Adrenal gland (tissue), 12 donors: ENCODE measurements around the gene DUS2. TPM values are rescaled to one million over a fixed set of nuclear protein-coding genes. Genes with fewer than 3 reads are reported as not detected.

Source experiments
- DNase-seq, 7 donors: peaks; one replicate each; pipeline ENCODE4 v3.0.0-alpha.2; 2019 to 2020
- H3K27ac ChIP-seq, 5 donors: fragments of 200-600 bp; sonication (generic) in 4 of 5; 1 replicate in 3 of 5; 2 replicates in 2 of 5; pipeline versions ENCODE4 v1.5.1 to v1.8.0; 2016 to 2020; ENCODE audit warnings: mild to moderate bottlenecking in 1 of 5
- H3K27me3 ChIP-seq: fragments of 200-600 bp; 2 replicates; pipeline ENCODE4 v1.8.0; 2021
- H3K36me3 ChIP-seq, 2 donors: fragments of 200-600 bp; replicated peaks in 1 of 2; 1 replicate in 1 of 2; 2 replicates in 1 of 2; pipeline versions ENCODE4 v1.5.1 to v1.8.0; 2018 to 2022
- H3K4me1 ChIP-seq, 2 donors: fragments of 200-600 bp; replicated peaks in 1 of 2; 1 replicate in 1 of 2; 2 replicates in 1 of 2; pipeline versions ENCODE4 v1.5.1 to v1.8.0; 2018 to 2021
- H3K4me3 ChIP-seq, 4 donors: fragments of 200-600 bp; sonication (generic) in 3 of 4; one replicate each; pipeline ENCODE4 v1.5.1; 2016 to 2018
- H3K9me3 ChIP-seq, 3 donors: fragments of 200-600 bp; sonication (generic) in 1 of 3; replicated peaks in 1 of 3; 1 replicate in 2 of 3; 2 replicates in 1 of 3; pipeline versions ENCODE4 v1.5.1 to v1.8.0; 2016 to 2021
- CTCF ChIP-seq, 6 experiments: fragments of 450-650 bp in 4 of 6; fragments of 200-600 bp in 2 of 6; sonication (generic) in 1 of 6; IDR thresholded peaks; 1 replicate in 5 of 6; 2 replicates in 1 of 6; pipeline versions ENCODE4 v1.5.1 to v1.8.0; 2016 to 2021; ENCODE audit warnings: antibody characterized with exemption in 6 of 6, mild to moderate bottlenecking in 2 of 6, moderate library complexity in 1 of 6
- WGBS, 4 donors: extraction: QIAGEN DNeasy Blood & Tissue Kit in 2 of 4; methylation state at CpG; one replicate each; pipeline versions ENCODE4 v1.1.5 to v1.1.7; 2013 to 2017; 5-methylcytosine and 5-hydroxymethylcytosine counted together
- intact Hi-C, 2 donors: fragments of 100-400 bp; cut with DNase I; formaldehyde crosslinking; loops; one replicate each; pipeline versions ENCODE4 v1.14.1 to v1.15.0; 2022 to 2023
- polyA plus RNA-seq, 3 donors: library from polyadenylated mRNA; stranded (reverse); fragments of 200-250 nt in 2 of 3; fragments of 350-450 nt in 1 of 3; fragmentation: Illumina TruSeq in 1 of 3; extraction: RNeasy Lipid Tissue Mini Kit (QIAGEN cat#74804) in 1 of 3; gene quantifications; one replicate each; pipeline ENCODE4 v1.2.3, GENCODE V29; 2013 to 2014
- small RNA-seq, 2 donors: library from RNA; depleted of rRNA; stranded (forward); fragments of <200 nt; gene quantifications; one replicate each; pipeline ENCODE3, GENCODE V24; 2016
- total RNA-seq, 9 donors: library from RNA; depleted of rRNA in 4 of 9; stranded (reverse); fragments of >200 nt in 4 of 9; fragments of 120-200 nt in 1 of 9; fragmentation: NEBNext Ultra II Directional in 1 of 9; extraction: Animal tissue kit (Norgen Biotek cat#: 25700) in 1 of 9; gene quantifications; one replicate each; pipeline versions ENCODE4 v1.1.0 to v1.2.4, GENCODE V29; 2013 to 2023
- donor health status: healthy with polysubstance abuse.
- donor health status: Bipolar disorder and iron deficiency.
- donor health status: DM: yes; HTN: yes; CAD: no.
- donor health status: DM: no; HTN: no; CAD: no.
- donor health status: DM: no; HTN: no; CAD: no.
- donor health status: DM: yes; HTN: yes; CAD: no.

Gene DUS2
- total and polyA plus RNA-seq, 12 donors: 6.3 to 25.3 (median 12.7) TPM

DNA sequence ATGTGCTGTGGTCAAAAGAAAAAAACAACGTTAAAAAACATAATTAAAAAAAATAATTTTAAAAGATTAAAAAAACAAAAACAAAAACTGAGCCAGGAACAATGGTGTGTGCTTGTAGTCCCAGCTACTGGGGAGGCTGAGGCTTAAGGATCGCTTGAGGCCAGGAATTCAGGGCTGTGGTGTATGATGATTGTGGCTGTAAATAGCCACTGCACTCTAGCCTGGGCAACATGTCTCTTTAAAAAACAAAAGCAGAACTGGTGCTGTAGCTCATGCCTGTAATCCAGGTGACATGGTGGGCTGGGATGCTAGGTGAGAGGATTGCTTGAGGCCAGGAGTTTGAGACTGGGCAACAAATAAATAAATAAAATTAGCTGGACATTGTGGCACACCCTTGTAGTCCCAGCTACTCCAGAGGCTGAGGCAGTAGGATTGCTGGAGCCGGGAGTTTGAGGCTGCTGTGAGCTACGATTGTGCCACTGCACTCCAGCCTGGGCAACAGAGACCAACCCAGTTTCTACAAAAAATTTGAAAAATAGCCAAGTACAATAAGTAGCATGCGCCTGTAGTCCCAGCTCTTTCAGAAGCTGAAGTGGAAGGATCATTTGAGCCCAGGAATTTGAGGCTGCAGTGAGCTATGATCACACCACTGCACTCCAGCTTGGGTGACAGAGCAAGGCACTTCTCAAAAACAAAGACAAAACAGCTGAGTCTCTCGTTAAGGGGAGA, 105.7 kb downstream of the DUS2 start:
- no peak overlapping the region for H3K27ac ChIP-seq
- H3K4me3 ChIP-seq: no peak overlapping the region
- no peak for TF ChIP-seq CTCF (IDR thresholded peaks at IDR 0.05)
- 69 to 79% (median 77%) methylated on average over 6 of the region's 6 CpGs for WGBS, 4 donors
- no peak for DNase-seq
- peaks cover 0 to 5% of the 10 kb centered on the region in 2 donors for H3K4me1 ChIP-seq
- no peaks in the 10 kb centered on the region for H3K9me3 ChIP-seq
- intact Hi-C loops: no loop called here
- no peaks in the 10 kb centered on the region for H3K27me3 ChIP-seq
- no peaks in the 10 kb centered on the region for H3K36me3 ChIP-seq

Small RNA genes lying within 50 kb of the gene (small RNA-seq; reads per million reads assigned to genes)
- gene RF00019 (0 reads per million in 2 donors), gene RNU6-359P (0 reads per million in 2 donors)

Other genes with a start within 250 kb of the DUS2 start
- gene RANBP10, start 216.7 kb upstream of the DUS2 start, total RNA-seq: 10 to 100 TPM in 7 of 9 donors, 1 to 10 TPM in 2; 9.4 to 74.1 (median 23.1) TPM
- gene RANBP10, start 216.7 kb upstream of the DUS2 start, polyA plus RNA-seq: 10 to 100 TPM; 19.1 to 45.8 (median 20.1) TPM
- 1 to 10 TPM in 8 of 9 donors, under 1 TPM in 1; 0.72 to 3.6 (median 2.1) TPM for gene TSNAXIP1, start 216.4 kb upstream of the DUS2 start, total RNA-seq
- 10 to 100 TPM in 2 of 3 donors, 1 to 10 TPM in 1; 2.2 to 18.7 (median 15.7) TPM for gene TSNAXIP1, start 216.4 kb upstream of the DUS2 start, polyA plus RNA-seq
- gene THAP11, start 181.0 kb upstream of the DUS2 start, total RNA-seq: 10 to 100 TPM; 19.9 to 85.6 (median 34.3) TPM
- gene THAP11, start 181.0 kb upstream of the DUS2 start, polyA plus RNA-seq: 1 to 10 TPM; 8.4 to 8.6 (median 8.5) TPM
- 100 to 1,000 TPM in 2 of 9 donors, 10 to 100 TPM in 7; 30.0 to 201 (median 79.5) TPM for gene NUTF2, start 176.4 kb upstream of the DUS2 start, total RNA-seq
- gene NUTF2, start 176.4 kb upstream of the DUS2 start, polyA plus RNA-seq: 100 to 1,000 TPM; 131 to 170 (median 134) TPM
- 10 to 100 TPM; 18.1 to 58.6 (median 33.6) TPM for gene CENPT, start 175.6 kb upstream of the DUS2 start, total RNA-seq
- 100 to 1,000 TPM in 2 of 3 donors, 10 to 100 TPM in 1; 15.8 to 250 (median 126) TPM for gene CENPT, start 175.6 kb upstream of the DUS2 start, polyA plus RNA-seq
- gene EDC4, start 150.2 kb upstream of the DUS2 start, total RNA-seq: 10 to 100 TPM; 34.0 to 70.8 (median 48.8) TPM
- 100 to 1,000 TPM in 1 of 3 donors, 10 to 100 TPM in 2; 57.8 to 115 (median 73.3) TPM for gene EDC4, start 150.2 kb upstream of the DUS2 start, polyA plus RNA-seq
- gene NRN1L, start 138.4 kb upstream of the DUS2 start, total RNA-seq: 10 to 100 TPM in 1 of 9 donors, 1 to 10 TPM in 2, under 1 TPM in 4, not detected in 2; 0.72 to 28.2 (median 0.92) TPM
- 1 to 10 TPM in 2 of 3 donors, under 1 TPM in 1; 0.99 to 6.8 (median 2.5) TPM for gene NRN1L, start 138.4 kb upstream of the DUS2 start, polyA plus RNA-seq
- 10 to 100 TPM; 19.9 to 43.7 (median 26.3) TPM for gene PSKH1, start 130.0 kb upstream of the DUS2 start, total RNA-seq
- 10 to 100 TPM in 2 of 3 donors, 1 to 10 TPM in 1; 9.5 to 18.2 (median 15.4) TPM for gene PSKH1, start 130.0 kb upstream of the DUS2 start, polyA plus RNA-seq
- gene CTRL, start 91.4 kb upstream of the DUS2 start, total RNA-seq: 1 to 10 TPM in 4 of 9 donors, under 1 TPM in 4, not detected in 1; 0.26 to 2.2 (median 1.0) TPM
- gene CTRL, start 91.4 kb upstream of the DUS2 start, polyA plus RNA-seq: 1 to 10 TPM in 2 of 3 donors, under 1 TPM in 1; 0.09 to 4.6 (median 3.2) TPM
- 10 to 100 TPM; 42.0 to 71.9 (median 61.0) TPM for gene PSMB10, start 86.4 kb upstream of the DUS2 start, total RNA-seq
- 100 to 1,000 TPM in 2 of 3 donors, 10 to 100 TPM in 1; 12.6 to 315 (median 305) TPM for gene PSMB10, start 86.4 kb upstream of the DUS2 start, polyA plus RNA-seq
- 10 to 100 TPM in 4 of 9 donors, 1 to 10 TPM in 5; 4.1 to 27.6 (median 9.4) TPM for gene LCAT, start 79.2 kb upstream of the DUS2 start, total RNA-seq
- 100 to 1,000 TPM in 1 of 3 donors, 10 to 100 TPM in 1, 1 to 10 TPM in 1; 3.0 to 240 (median 91.1) TPM for gene LCAT, start 79.2 kb upstream of the DUS2 start, polyA plus RNA-seq
- gene SLC12A4, start 54.6 kb upstream of the DUS2 start, total RNA-seq: 100 to 1,000 TPM in 1 of 9 donors, 10 to 100 TPM in 8; 15.4 to 101 (median 72.9) TPM
- 100 to 1,000 TPM in 1 of 3 donors, 10 to 100 TPM in 2; 39.6 to 111 (median 47.0) TPM for gene SLC12A4, start 54.6 kb upstream of the DUS2 start, polyA plus RNA-seq
- under 1 TPM in 1 of 9 donors, not detected in 8; 0.11 TPM for gene DPEP3, start 42.8 kb upstream of the DUS2 start, total RNA-seq
- gene DPEP3, start 42.8 kb upstream of the DUS2 start, polyA plus RNA-seq: under 1 TPM; 0.07 to 0.32 (median 0.11) TPM
- gene DPEP2, start 23.8 kb upstream of the DUS2 start, total RNA-seq: 1 to 10 TPM in 6 of 9 donors, under 1 TPM in 3; 0.35 to 2.0 (median 1.5) TPM
- 1 to 10 TPM in 2 of 3 donors, under 1 TPM in 1; 0.27 to 8.4 (median 1.2) TPM for gene DPEP2, start 23.8 kb upstream of the DUS2 start, polyA plus RNA-seq
- not detected for gene DPEP2NB, start 7.4 kb upstream of the DUS2 start, total RNA-seq
- gene DPEP2NB, start 7.4 kb upstream of the DUS2 start, polyA plus RNA-seq: not detected
- gene DDX28, start 52 bp upstream of the DUS2 start, total RNA-seq: 10 to 100 TPM in 7 of 9 donors, 1 to 10 TPM in 2; 6.4 to 18.4 (median 13.7) TPM
- gene DDX28, start 52 bp upstream of the DUS2 start, polyA plus RNA-seq: 10 to 100 TPM in 1 of 3 donors, 1 to 10 TPM in 2; 6.8 to 13.0 (median 9.1) TPM
- 10 to 100 TPM; 26.6 to 81.2 (median 36.2) TPM for gene NFATC3, start 62.1 kb downstream of the DUS2 start, total RNA-seq
- 10 to 100 TPM in 2 of 3 donors, 1 to 10 TPM in 1; 6.6 to 20.3 (median 11.6) TPM for gene NFATC3, start 62.1 kb downstream of the DUS2 start, polyA plus RNA-seq
- 1 to 10 TPM in 3 of 9 donors, under 1 TPM in 6; 0.13 to 2.2 (median 0.50) TPM for gene ESRP2, start 212.8 kb downstream of the DUS2 start, total RNA-seq
- under 1 TPM; 0.31 to 0.97 (median 0.37) TPM for gene ESRP2, start 212.8 kb downstream of the DUS2 start, polyA plus RNA-seq
- gene PLA2G15, start 222.1 kb downstream of the DUS2 start, total RNA-seq: 10 to 100 TPM; 10.4 to 37.1 (median 27.2) TPM
- 10 to 100 TPM in 2 of 3 donors, 1 to 10 TPM in 1; 6.0 to 18.2 (median 13.6) TPM for gene PLA2G15, start 222.1 kb downstream of the DUS2 start, polyA plus RNA-seq
- gene SLC7A6, start 241.2 kb downstream of the DUS2 start, total RNA-seq: 10 to 100 TPM in 8 of 9 donors, 1 to 10 TPM in 1; 2.0 to 54.7 (median 22.5) TPM
- gene SLC7A6, start 241.2 kb downstream of the DUS2 start, polyA plus RNA-seq: 10 to 100 TPM; 14.8 to 22.2 (median 19.6) TPM